22Rv1 (cell line): ENCODE results near the gene PLS3.

Source experiments
- H3K27ac ChIP-seq: fragments of 450-650 bp; 2 replicates; pipeline ENCODE4 v1.5.1; 2017
- ZFX ChIP-seq: fragments of 450-650 bp; IDR thresholded peaks from 2 replicates; pipeline ENCODE4 v1.6.1; 2017; ENCODE audit warnings: antibody characterized with exemption, borderline replicate concordance
- TF ChIP-seq, protein P1 (sequence below): fragments of 450-650 bp; IDR thresholded peaks from 2 replicates; pipeline ENCODE4 v1.5.1; 2017; ENCODE audit warnings: mild to moderate bottlenecking

PLS3 gene

DNA sequence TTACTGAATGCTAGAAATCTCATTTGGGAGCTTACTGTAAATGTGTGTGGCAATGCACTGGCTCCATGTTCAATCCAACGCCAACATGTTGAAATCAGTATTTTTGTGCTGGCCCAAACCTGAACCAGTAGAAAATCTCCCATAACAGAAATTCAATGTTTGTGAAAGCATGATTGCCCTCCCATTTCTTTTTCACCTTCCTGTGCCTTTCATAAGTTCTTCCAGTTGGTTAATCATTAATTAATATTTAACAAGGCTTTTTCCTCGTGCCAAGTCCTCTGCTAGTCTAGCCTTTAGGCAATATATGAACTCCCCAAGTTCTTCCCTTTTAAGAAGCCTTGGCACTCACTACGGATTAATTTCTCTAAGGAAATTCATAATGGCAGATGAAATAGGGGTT, 1.3 kb upstream of the PLS3 start:
- H3K27ac ChIP-seq, result peak overlapping the region; percentile 93
- TF ChIP-seq ZFX, result no peak
- TF ChIP-seq, protein P1, sequence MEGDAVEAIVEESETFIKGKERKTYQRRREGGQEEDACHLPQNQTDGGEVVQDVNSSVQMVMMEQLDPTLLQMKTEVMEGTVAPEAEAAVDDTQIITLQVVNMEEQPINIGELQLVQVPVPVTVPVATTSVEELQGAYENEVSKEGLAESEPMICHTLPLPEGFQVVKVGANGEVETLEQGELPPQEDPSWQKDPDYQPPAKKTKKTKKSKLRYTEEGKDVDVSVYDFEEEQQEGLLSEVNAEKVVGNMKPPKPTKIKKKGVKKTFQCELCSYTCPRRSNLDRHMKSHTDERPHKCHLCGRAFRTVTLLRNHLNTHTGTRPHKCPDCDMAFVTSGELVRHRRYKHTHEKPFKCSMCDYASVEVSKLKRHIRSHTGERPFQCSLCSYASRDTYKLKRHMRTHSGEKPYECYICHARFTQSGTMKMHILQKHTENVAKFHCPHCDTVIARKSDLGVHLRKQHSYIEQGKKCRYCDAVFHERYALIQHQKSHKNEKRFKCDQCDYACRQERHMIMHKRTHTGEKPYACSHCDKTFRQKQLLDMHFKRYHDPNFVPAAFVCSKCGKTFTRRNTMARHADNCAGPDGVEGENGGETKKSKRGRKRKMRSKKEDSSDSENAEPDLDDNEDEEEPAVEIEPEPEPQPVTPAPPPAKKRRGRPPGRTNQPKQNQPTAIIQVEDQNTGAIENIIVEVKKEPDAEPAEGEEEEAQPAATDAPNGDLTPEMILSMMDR, result no peak

DNA sequence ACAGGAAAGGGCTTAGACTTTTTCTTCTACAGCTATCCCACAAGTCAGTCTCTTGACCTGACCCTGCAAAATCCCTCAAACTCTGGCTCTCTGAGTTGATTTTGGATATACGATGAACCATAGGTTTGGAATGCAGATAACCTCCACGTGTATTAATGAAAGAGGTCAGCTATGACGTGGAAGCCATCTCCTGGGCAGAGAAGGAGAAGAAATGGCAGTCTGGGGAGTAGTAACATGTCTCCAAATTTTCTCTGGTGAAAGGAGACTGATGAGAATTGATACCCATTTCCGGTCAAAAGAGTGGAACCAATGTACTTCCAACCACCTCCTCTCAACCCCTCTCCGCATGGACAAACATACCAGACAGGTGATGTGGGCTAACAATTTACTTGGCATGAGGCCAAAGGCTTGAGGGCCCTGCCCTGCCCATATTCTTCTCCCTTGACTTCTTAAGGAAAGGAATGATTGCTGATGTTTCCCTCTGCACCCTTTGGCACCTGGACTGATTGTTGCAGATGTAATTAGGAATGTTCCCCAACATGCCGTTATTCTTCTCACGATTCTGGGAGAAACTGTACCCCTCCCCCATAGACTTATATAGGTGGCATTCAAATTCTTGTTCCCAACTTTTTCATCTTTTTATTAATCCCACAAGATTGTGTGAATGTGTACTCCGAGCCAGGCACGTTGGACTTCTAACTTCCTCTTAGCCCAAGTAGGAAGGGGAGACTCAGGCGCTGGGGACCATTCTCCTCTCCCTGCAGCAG, 580 bp upstream of the PLS3 start:
- H3K27ac ChIP-seq, result peak overlapping the region; percentile 93
- TF ChIP-seq, protein P1, result no peak
- no peak for TF ChIP-seq ZFX

DNA sequence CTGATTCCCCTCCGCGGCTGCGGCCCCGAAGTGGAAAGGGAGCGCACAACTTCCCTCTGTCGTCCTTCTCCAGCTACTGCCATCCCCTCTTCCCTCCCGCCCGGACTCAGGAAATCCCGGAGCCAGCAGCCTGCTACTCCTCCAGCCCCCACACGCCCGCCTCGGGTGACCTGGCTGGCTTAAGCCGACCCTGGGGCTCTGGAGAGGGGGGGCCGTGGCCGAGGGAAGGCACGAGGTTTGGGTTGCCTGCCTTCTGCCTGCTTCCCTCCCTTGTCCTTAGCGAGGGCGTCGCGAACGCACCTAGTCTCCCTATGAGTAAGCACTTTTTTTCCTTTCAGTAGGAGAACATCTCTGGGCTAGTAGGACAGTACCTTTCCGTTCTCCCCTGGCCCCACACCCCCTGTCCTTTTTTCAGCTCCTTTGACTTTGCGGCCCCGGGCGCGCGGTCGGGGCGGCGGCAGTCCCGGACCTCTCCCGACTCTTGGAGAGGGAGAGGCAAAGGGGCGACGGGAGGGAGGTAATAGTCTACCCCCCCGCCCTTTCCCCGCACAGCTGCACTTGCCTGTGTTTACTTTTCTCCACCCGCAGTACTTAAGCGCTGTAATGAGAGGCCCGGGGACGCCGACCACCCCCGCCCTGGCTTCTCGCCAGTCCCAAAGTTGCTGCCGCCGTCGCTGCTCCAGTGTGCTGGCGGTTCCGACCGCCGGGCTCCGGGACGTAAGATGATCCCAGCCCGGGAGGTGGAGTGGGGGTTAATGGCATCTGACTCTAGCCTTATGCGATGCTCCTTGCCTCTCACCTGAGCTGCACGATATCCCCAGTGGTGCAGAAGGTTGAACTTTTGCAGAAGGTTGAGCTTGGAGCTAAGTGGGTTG, 868 bp downstream of the PLS3 start:
- no peak for TF ChIP-seq ZFX
- TF ChIP-seq, protein P1, result no peak
- peak overlapping the region; percentile 93 for H3K27ac ChIP-seq

DNA sequence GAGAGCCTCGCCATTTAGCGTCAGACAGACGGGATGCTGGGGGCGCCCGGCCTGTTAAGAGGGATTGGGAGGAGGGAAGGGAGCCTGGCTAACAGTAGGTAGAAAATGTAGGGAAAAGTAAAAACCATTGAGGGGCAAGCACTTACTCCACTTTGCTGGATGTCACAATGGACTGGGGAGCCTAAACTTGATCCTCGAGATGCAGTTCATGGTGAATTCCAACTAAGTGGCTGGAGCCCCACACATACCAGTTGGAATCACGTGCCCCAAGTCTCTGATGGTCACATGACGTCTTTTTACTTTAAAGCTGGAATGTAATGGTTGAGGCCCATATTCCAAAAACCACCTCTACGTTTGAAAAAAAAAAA, 1.5 kb downstream of the PLS3 start:
- H3K27ac ChIP-seq, result peak overlapping the region; percentile 93
- TF ChIP-seq, protein P1, result no peak
- no peak for TF ChIP-seq ZFX

DNA sequence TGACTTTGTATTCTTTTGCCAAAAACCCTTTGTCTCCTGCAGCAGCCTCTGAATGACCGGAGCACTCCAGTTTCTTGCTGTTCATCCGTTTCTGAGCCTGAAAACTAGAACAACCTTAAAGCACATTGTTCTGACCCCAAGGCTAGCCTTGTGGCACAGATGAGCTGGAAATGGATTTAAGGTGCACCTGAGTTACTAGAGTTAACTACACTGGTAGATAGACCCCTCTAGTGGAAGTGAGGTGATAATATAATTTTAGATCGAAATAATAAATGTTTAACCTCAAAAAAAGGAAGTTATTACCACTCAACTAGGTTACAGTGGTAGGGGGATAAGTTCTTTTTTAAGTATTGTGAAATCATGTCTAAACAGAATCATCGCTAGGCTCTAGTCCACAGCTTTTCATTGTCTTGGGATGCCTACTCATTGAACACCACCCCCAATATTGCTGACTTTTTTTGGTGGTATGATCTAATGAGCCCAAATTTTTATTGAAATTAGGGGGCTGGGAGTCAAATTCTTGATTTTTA, 2.7 kb downstream of the PLS3 start:
- no peak overlapping the region for H3K27ac ChIP-seq
- TF ChIP-seq ZFX, result no peak
- TF ChIP-seq, protein P1, result no peak

DNA sequence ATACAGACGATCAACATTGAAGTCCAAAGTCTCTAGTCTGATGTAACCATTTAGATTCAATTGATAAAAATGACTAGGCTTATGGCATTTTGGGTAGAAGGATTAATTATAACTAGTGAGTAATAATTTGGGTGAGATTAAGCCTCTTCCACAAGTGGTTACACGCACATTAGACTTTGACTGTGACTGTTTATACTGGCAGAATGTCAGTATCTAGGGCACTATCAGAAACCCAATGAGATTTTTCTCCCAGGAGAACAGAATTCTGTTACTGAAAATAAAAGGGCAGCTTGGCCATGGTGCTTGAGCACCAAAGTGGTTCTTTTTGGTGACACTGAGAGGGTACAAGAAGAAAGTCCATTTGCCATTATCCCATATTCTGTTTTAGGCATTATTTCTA, 3.3 kb downstream of the PLS3 start:
- no peak overlapping the region for H3K27ac ChIP-seq
- TF ChIP-seq ZFX, result no peak
- TF ChIP-seq, protein P1, result no peak
